ENCODE data around the gene ZFYVE26.

Gene ZFYVE26

GRCh38 chr14:67768219-67768618 is 48.2 kb downstream of the ZFYVE26 start:
- DNase-seq (ENCODE audit: low read depth), result no peak
- Histone ChIP-seq H3K4me3 (ENCODE audit: low read length) (no peak overlapping the region), H3K36me3 (ENCODE audit: control insufficient read depth, insufficient read depth, low read length, severe bottlenecking) (peaks cover 96% of the 10 kb centered on the region), H3K27me3 (replicated peaks; ENCODE audit: control insufficient read depth, insufficient read depth, low read length) (no peaks in the 10 kb centered on the region), H3K9me3 (ENCODE audit: control insufficient read depth, low read length) (no peaks in the 10 kb centered on the region), H3K4me1 (ENCODE audit: control insufficient read depth, insufficient read depth, low read length) (peaks cover 25% of the 10 kb centered on the region), H3K9ac (ENCODE audit: low read length) (no peak overlapping the region)

DNA sequence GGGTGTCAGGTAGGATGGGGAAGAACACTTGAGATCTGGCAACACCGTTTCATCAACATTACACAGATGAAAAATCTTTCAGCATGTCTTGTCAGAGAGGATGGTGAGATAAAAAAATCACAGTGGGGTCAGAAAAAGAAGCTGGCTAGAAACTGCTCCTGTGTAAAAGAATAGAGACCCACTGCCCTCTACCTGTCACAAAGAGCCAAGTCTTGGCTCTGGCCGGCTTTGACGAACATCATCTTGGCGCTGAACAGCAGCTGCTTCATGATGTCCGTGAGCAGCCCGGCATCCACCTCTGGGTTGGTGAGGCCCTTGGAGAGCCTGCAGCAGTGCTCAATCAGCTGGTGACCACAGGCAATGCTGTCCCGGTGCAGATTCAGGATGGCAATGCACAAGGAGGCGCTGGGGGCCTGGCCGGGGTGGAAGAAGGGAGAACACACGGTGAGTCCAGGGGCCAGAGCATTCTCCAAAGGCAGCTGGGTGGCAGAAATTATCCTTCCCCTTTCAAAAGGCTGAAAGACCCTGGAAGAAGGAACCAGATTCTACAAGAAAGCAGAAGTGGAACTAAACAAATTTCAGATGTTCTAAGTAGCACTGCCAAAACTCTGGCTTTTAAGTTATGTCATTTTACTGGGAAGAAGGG is 50.2 kb downstream of the ZFYVE26 start:
- Histone ChIP-seq H3K9ac (ENCODE audit: low read length) (no peak overlapping the region), H3K4me1 (ENCODE audit: control insufficient read depth, insufficient read depth, low read length) (peaks cover 27% of the 10 kb centered on the region), H3K4me3 (ENCODE audit: low read length) (no peak overlapping the region), H3K9me3 (ENCODE audit: control insufficient read depth, low read length) (no peaks in the 10 kb centered on the region), H3K27me3 (replicated peaks; ENCODE audit: control insufficient read depth, insufficient read depth, low read length) (no peaks in the 10 kb centered on the region), H3K36me3 (ENCODE audit: control insufficient read depth, insufficient read depth, low read length, severe bottlenecking) (peaks cover 96% of the 10 kb centered on the region)
- DNase-seq (ENCODE audit: low read depth), result no peak

- H3K27me3 ChIP-seq (replicated peaks; ENCODE audit: control insufficient read depth, insufficient read depth, low read length), result no peaks in the 10 kb centered on the region
- no peak overlapping the region for H3K9ac ChIP-seq (ENCODE audit: low read length)
- DNase-seq (ENCODE audit: low read depth), result no peak
- H3K9me3 ChIP-seq (ENCODE audit: control insufficient read depth, low read length), result no peaks in the 10 kb centered on the region
- no peak overlapping the region for H3K4me3 ChIP-seq (ENCODE audit: low read length)
- H3K4me1 ChIP-seq (ENCODE audit: control insufficient read depth, insufficient read depth, low read length), result peaks cover 27% of the 10 kb centered on the region
- peaks cover 96% of the 10 kb centered on the region for H3K36me3 ChIP-seq (ENCODE audit: control insufficient read depth, insufficient read depth, low read length, severe bottlenecking)
Observed at GRCh38 chr14:67765192-67765834, 51.1 kb downstream of the ZFYVE26 start.

GRCh38 chr14:67764496-67764895 is 51.9 kb downstream of the ZFYVE26 start:
- DNase-seq (ENCODE audit: low read depth), result no peak
- Histone ChIP-seq H3K27me3 (replicated peaks; ENCODE audit: control insufficient read depth, insufficient read depth, low read length) (no peaks in the 10 kb centered on the region), H3K36me3 (ENCODE audit: control insufficient read depth, insufficient read depth, low read length, severe bottlenecking) (peaks cover 95% of the 10 kb centered on the region), H3K4me1 (ENCODE audit: control insufficient read depth, insufficient read depth, low read length) (peaks cover 27% of the 10 kb centered on the region), H3K9ac (ENCODE audit: low read length) (no peak overlapping the region), H3K9me3 (ENCODE audit: control insufficient read depth, low read length) (no peaks in the 10 kb centered on the region), H3K4me3 (ENCODE audit: low read length) (no peak overlapping the region)

- no peaks in the 10 kb centered on the region for H3K27me3 ChIP-seq (replicated peaks; ENCODE audit: control insufficient read depth, insufficient read depth, low read length)
- H3K9me3 ChIP-seq (ENCODE audit: control insufficient read depth, low read length), result no peaks in the 10 kb centered on the region
- DNase-seq (ENCODE audit: low read depth), result no peak
- no peak overlapping the region for H3K4me3 ChIP-seq (ENCODE audit: low read length)
- peaks cover 84% of the 10 kb centered on the region for H3K36me3 ChIP-seq (ENCODE audit: control insufficient read depth, insufficient read depth, low read length, severe bottlenecking)
- no peak overlapping the region for H3K9ac ChIP-seq (ENCODE audit: low read length)
- H3K4me1 ChIP-seq (ENCODE audit: control insufficient read depth, insufficient read depth, low read length), result peaks cover 27% of the 10 kb centered on the region
Observed at GRCh38 chr14:67763158-67763822, 53.1 kb downstream of the ZFYVE26 start.

GRCh38 chr14:67762051-67762450 is 54.3 kb downstream of the ZFYVE26 start:
- Histone ChIP-seq H3K9ac (ENCODE audit: low read length) (no peak overlapping the region), H3K9me3 (ENCODE audit: control insufficient read depth, low read length) (no peaks in the 10 kb centered on the region), H3K4me1 (ENCODE audit: control insufficient read depth, insufficient read depth, low read length) (peaks cover 27% of the 10 kb centered on the region), H3K4me3 (ENCODE audit: low read length) (no peak overlapping the region), H3K36me3 (ENCODE audit: control insufficient read depth, insufficient read depth, low read length, severe bottlenecking) (peaks cover 80% of the 10 kb centered on the region), H3K27me3 (replicated peaks; ENCODE audit: control insufficient read depth, insufficient read depth, low read length) (no peaks in the 10 kb centered on the region)
- no peak for DNase-seq (ENCODE audit: low read depth)

DNA sequence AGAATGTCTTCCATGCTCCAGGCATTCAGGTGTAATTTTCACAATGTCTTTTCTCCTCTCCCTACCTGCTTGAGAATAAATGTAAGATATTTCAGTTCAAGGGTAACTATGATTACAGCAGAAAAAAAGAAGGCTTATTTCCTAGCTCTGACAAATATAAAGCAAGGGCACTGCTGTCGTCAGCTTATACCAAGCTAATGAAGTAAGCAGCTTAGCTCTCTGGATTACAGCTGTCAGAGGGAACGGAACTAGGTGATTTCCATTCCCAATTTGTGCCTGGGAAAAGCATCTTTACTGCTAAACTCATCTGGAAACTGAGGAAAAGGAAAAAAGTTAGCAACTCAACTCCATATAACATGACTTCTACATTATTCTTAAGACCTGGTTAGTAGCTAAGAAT is 56.5 kb downstream of the ZFYVE26 start:
- H3K9me3 ChIP-seq (ENCODE audit: control insufficient read depth, low read length), result no peaks in the 10 kb centered on the region
- no peak overlapping the region for H3K4me3 ChIP-seq (ENCODE audit: low read length)
- H3K4me1 ChIP-seq (ENCODE audit: control insufficient read depth, insufficient read depth, low read length), result peaks cover 18% of the 10 kb centered on the region
- no peak overlapping the region for H3K9ac ChIP-seq (ENCODE audit: low read length)
- H3K27me3 ChIP-seq (replicated peaks; ENCODE audit: control insufficient read depth, insufficient read depth, low read length), result no peaks in the 10 kb centered on the region
- peaks cover 68% of the 10 kb centered on the region for H3K36me3 ChIP-seq (ENCODE audit: control insufficient read depth, insufficient read depth, low read length, severe bottlenecking)
- no peak for DNase-seq (ENCODE audit: low read depth)

GRCh38 chr14:67757175-67757574 is 59.2 kb downstream of the ZFYVE26 start:
- Histone ChIP-seq H3K36me3 (ENCODE audit: control insufficient read depth, insufficient read depth, low read length, severe bottlenecking) (peaks cover 71% of the 10 kb centered on the region), H3K27me3 (replicated peaks; ENCODE audit: control insufficient read depth, insufficient read depth, low read length) (no peaks in the 10 kb centered on the region), H3K9me3 (ENCODE audit: control insufficient read depth, low read length) (no peaks in the 10 kb centered on the region), H3K9ac (ENCODE audit: low read length) (no peak overlapping the region), H3K4me3 (ENCODE audit: low read length) (no peak overlapping the region), H3K4me1 (ENCODE audit: control insufficient read depth, insufficient read depth, low read length) (no peaks in the 10 kb centered on the region)
- no peak for DNase-seq (ENCODE audit: low read depth)

GRCh38 chr14:67756496-67756895 is 59.9 kb downstream of the ZFYVE26 start:
- H3K4me1 ChIP-seq (ENCODE audit: control insufficient read depth, insufficient read depth, low read length), result no peaks in the 10 kb centered on the region
- H3K9me3 ChIP-seq (ENCODE audit: control insufficient read depth, low read length), result no peaks in the 10 kb centered on the region
- no peak for DNase-seq (ENCODE audit: low read depth)
- no peak overlapping the region for H3K4me3 ChIP-seq (ENCODE audit: low read length)
- H3K9ac ChIP-seq (ENCODE audit: low read length), result no peak overlapping the region
- H3K36me3 ChIP-seq (ENCODE audit: control insufficient read depth, insufficient read depth, low read length, severe bottlenecking), result peaks cover 70% of the 10 kb centered on the region
- H3K27me3 ChIP-seq (replicated peaks; ENCODE audit: control insufficient read depth, insufficient read depth, low read length), result no peaks in the 10 kb centered on the region

DNA sequence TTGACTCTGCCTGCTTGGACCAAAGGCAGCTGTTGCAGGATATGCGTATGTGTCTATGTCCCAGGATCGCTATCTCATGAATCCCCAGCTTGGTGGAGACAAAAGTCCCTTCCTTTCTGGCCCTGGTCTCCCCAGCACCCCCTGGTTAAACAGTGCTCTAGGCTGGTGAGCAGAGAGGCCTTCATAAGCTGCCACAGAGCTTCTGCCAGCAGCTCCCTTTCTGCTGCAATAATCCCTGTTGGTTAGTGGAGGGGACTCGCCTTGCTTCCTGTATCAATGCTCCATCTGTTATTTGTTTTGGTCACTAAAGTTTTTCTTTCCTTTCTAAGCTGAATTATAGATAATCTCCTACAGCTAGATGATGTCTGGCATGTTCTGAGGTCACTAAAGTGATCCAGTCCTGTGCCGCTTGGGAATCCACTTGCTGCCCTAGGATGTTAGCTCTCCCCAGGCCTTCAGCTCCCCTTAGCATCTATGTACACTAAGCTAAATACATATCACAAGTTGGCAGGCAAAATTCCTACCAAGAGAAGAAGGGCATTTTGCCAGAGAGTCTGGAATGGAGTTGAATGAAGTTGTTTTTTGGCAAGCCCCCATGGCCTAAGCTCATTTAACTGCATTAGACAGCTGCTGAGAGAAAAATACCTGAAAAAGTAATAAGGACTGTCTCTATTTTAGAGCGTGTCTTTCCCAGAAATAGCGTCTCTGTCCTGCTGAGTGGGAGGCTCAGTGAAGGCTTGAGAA is 66.9 kb downstream of the ZFYVE26 start:
- H3K27me3 ChIP-seq (replicated peaks; ENCODE audit: control insufficient read depth, insufficient read depth, low read length), result no peaks in the 10 kb centered on the region
- H3K9ac ChIP-seq (ENCODE audit: low read length), result no peak overlapping the region
- H3K4me1 ChIP-seq (ENCODE audit: control insufficient read depth, insufficient read depth, low read length), result no peaks in the 10 kb centered on the region
- no peak overlapping the region for H3K4me3 ChIP-seq (ENCODE audit: low read length)
- DNase-seq (ENCODE audit: low read depth), result peak; percentile 29
- H3K9me3 ChIP-seq (ENCODE audit: control insufficient read depth, low read length), result no peaks in the 10 kb centered on the region
- H3K36me3 ChIP-seq (ENCODE audit: control insufficient read depth, insufficient read depth, low read length, severe bottlenecking), result peaks cover 76% of the 10 kb centered on the region

GRCh38 chr14:67748312-67748711 is 68.1 kb downstream of the ZFYVE26 start:
- no peaks in the 10 kb centered on the region for H3K27me3 ChIP-seq (replicated peaks; ENCODE audit: control insufficient read depth, insufficient read depth, low read length)
- no peak for DNase-seq (ENCODE audit: low read depth)
- H3K4me1 ChIP-seq (ENCODE audit: control insufficient read depth, insufficient read depth, low read length), result no peaks in the 10 kb centered on the region
- no peak overlapping the region for H3K4me3 ChIP-seq (ENCODE audit: low read length)
- peaks cover 64% of the 10 kb centered on the region for H3K36me3 ChIP-seq (ENCODE audit: control insufficient read depth, insufficient read depth, low read length, severe bottlenecking)
- H3K9me3 ChIP-seq (ENCODE audit: control insufficient read depth, low read length), result no peaks in the 10 kb centered on the region
- no peak overlapping the region for H3K9ac ChIP-seq (ENCODE audit: low read length)

All from adipocyte (in vitro differentiated cells).